CD4-positive, alpha-beta T cell (primary cell): ENCODE measurements around the gene FARS2. TPM values are rescaled to one million over a fixed set of nuclear protein-coding genes. Genes with fewer than 3 reads are reported as not detected.

Source experiments
- ATAC-seq: fragments of 200-7000 bp; cut with Tn5 transposase; one replicate; pipeline ENCODE4 v1.10.0; 2022; ENCODE audit warnings: mild to moderate bottlenecking; ENCODE audit not compliant: poor library complexity
- CTCF ChIA-PET: fragments of 350-600 bp; sonication (Branson Sonifier 250); formaldehyde crosslinking; loops from one replicate; lab custom pipeline; 2021; ENCODE audit warnings: antibody characterized with exemption, inconsistent platforms; lab: Charles Lee
- POLR2A ChIA-PET: fragments of 350-600 bp; sonication (Branson Sonifier 250); formaldehyde crosslinking; loops from one replicate; lab custom pipeline; 2021; ENCODE audit warnings: antibody characterized with exemption, inconsistent platforms; lab: Charles Lee
- DNase-seq, 14 experiments: peaks; one replicate each; pipeline ENCODE4 v3.0.0-alpha.2; 2013 to 2020; ENCODE audit warnings: mixed read lengths in 2 of 14
- H3K27ac ChIP-seq, 2 donors: one replicate each; pipeline versions ENCODE4 v1.5.1 to v1.7.0; 2013; ENCODE audit warnings: low read length in 2 of 2, low read depth in 1 of 2, mild to moderate bottlenecking in 1 of 2
- H3K27me3 ChIP-seq, 2 experiments: 1 replicate in 1 of 2; 2 replicates in 1 of 2; pipeline versions ENCODE4 v1.6.1 to v1.7.0; 2013; ENCODE audit warnings: low read length in 2 of 2, control low read depth in 1 of 2, mild to moderate bottlenecking in 1 of 2, moderate library complexity in 1 of 2; ENCODE audit not compliant: insufficient read depth in 2 of 2, control insufficient read depth in 1 of 2
- H3K36me3 ChIP-seq: one replicate; pipeline ENCODE4 v1.6.1; 2013; ENCODE audit warnings: low read length, control low read depth; ENCODE audit not compliant: insufficient read depth
- H3K4me1 ChIP-seq: one replicate; pipeline ENCODE4 v1.6.1; 2013; ENCODE audit warnings: low read length, control low read depth; ENCODE audit not compliant: insufficient read depth
- H3K4me3 ChIP-seq: one replicate; pipeline ENCODE4 v1.5.1; 2013; ENCODE audit warnings: mild to moderate bottlenecking, low read length, moderate library complexity
- H3K9me3 ChIP-seq, 2 experiments: 1 replicate in 1 of 2; 2 replicates in 1 of 2; pipeline versions ENCODE4 v1.6.1 to v1.7.0; 2013; ENCODE audit warnings: low read length in 2 of 2, mild to moderate bottlenecking in 2 of 2, control low read depth in 1 of 2, moderate library complexity in 1 of 2; ENCODE audit not compliant: control insufficient read depth in 1 of 2, insufficient read depth in 1 of 2
- H3K27ac Mint-ChIP-seq: one replicate; pipeline ENCODE4 v1.8.0; 2020; ENCODE audit warnings: mixed read lengths
- H3K27me3 Mint-ChIP-seq: one replicate; pipeline ENCODE4 v1.8.0; 2021; ENCODE audit warnings: mixed read lengths
- H3K36me3 Mint-ChIP-seq: one replicate; pipeline ENCODE4 v1.8.0; 2021; ENCODE audit warnings: low read depth, mixed read lengths
- H3K4me1 Mint-ChIP-seq: one replicate; pipeline ENCODE4 v1.8.0; 2021; ENCODE audit warnings: low read depth, mixed read lengths
- H3K4me3 Mint-ChIP-seq: one replicate; pipeline ENCODE4 v1.8.0; 2020; ENCODE audit warnings: mild to moderate bottlenecking, mixed read lengths
- H3K9me3 Mint-ChIP-seq: one replicate; pipeline ENCODE4 v1.8.0; 2020; ENCODE audit warnings: mixed read lengths
- CTCF ChIP-seq: fragments of 200-600 bp; IDR thresholded peaks from one replicate; pipeline ENCODE4 v1.8.0; 2022; ENCODE audit warnings: antibody characterized with exemption, mild to moderate bottlenecking
- intact Hi-C, 2 experiments: fragments of 100-400 bp; cut with DNase I in 1 of 2; cut with micrococcal nuclease in 1 of 2; formaldehyde crosslinking; loops; one replicate each; pipeline versions ENCODE4 v1.15.1 to v1.9.0; 2023 to 2025; cut with DNase I, micrococcal nuclease
- polyA plus RNA-seq, 2 donors: library from polyadenylated mRNA; unstranded; fragments of 120-200 nt; gene quantifications; one replicate each; pipeline ENCODE4 v1.2.1, GENCODE V29; 2013
- total RNA-seq, 174 experiments: library from RNA in 2 of 174; stranded (reverse) in 2 of 174; gene quantifications; one replicate each; pipeline ENCODE4 v1.2.3 and lab custom pipeline; 2021 to 2026

The FARS2 gene
- total RNA-seq (10 to 100 TPM; 12.6 to 12.8 TPM), total RNA-seq (lab: John Stamatoyannopoulos, UW) (5.2 to 38.9 (median 19.9) reads per million in 172 experiments)
- 16.8 TPM for polyA plus RNA-seq (2013, experiment 1 of 2)
- 22.4 TPM for polyA plus RNA-seq (2013, experiment 2 of 2)

DNA sequence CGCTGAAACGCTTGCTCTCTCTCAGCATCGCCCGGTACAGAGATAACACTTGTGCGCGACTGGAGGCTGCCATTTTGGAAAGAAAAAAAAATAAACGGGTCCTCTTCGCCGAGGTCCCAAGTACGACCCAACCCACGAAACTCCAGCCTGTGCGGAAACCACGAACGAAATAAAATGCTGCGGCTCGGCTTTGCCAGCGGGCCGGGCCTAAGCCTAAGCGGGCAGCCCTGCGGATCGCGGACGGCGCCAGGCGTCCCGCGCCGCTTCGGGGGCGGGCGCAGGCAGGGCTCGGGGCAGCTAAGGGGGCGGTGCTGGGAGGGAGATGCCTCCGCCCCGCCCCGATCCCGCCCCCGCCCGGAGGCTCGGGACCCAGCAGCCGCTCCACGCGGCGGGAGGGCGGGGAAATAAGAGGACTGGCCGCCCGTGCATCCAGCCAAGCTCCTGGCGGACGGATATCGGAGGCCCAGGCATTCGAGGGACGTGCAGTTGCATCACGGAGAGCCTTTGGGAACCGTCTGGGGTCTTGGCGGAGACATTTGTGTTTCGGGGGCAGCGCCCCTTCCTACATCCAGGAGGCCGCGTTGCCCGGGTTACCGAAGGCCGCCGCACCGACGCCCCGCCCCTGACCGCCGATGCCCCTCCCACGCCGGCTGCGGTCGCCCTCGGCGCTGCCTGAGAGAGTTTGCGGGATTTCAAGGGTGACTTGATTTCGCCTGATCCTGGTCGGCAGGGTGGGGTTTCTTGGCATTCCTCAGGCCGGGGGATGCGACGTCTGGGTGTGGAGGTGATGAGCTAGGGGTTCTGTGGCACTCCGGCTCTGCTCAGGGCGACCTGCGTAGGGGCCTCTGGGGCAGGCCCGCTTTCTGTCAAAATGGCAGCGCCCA, at the start of gene FARS2, which contains the start of gene LYRM4:
FARS2 (plus strand) TSS at position 853 of the 884 bp plus-strand sequence.
LYRM4 (minus strand) TSS at position 290 of the 884 bp plus-strand sequence; CDS start at position 73, 217 bp downstream.
- ChIA-PET CTCF (interaction anchor here (0.7 to 2.1 kb wide), 5 partner anchors 8 to 117 kb away, joined by 3 to 7 read pairs (median 3); no protein-coding TSS in a partner anchor), POLR2A (interaction anchor here (0.6 to 4.0 kb wide), 13 partner anchors 10 to 1398 kb away, joined by 3 to 74 read pairs (median 4); partner anchors contain the start of genes ECI2 and RPP40)
- H3K27ac Mint-ChIP-seq: peak within 1 kb of the TSS; percentile 100
- H3K4me3 ChIP-seq: peak within 1 kb of the TSS; percentile 86
- peaks cover 48% of the 10 kb centered on the region for H3K36me3 Mint-ChIP-seq
- H3K4me1 Mint-ChIP-seq: peaks cover 38% of the 10 kb centered on the region
- H3K9me3 Mint-ChIP-seq: no peaks in the 10 kb centered on the region
- no peaks in the 10 kb centered on the region for H3K36me3 ChIP-seq
- H3K27ac ChIP-seq: peak within 1 kb of the TSS; percentile 98
- ATAC-seq (peak; percentile 75), DNase-seq (peak; percentile 86 to 96 (median 89))
- no peaks in the 10 kb centered on the region for H3K27me3 Mint-ChIP-seq
- H3K4me3 Mint-ChIP-seq: peak within 1 kb of the TSS; percentile 98
- H3K9me3 ChIP-seq: no peaks in the 10 kb centered on the region
- H3K27me3 ChIP-seq: no peaks in the 10 kb centered on the region
- no peak for TF ChIP-seq CTCF
- peaks cover 13% of the 10 kb centered on the region for H3K4me1 ChIP-seq
- intact Hi-C loops: loop anchor here (1.0 to 10.0 kb wide), 7 partner anchors 86 to 1126 kb away; partner anchors contain the start of genes CDYL (in 1 of the 2), ECI2 (in 1 of the 2) and NRN1 (in 1 of the 2)

DNA sequence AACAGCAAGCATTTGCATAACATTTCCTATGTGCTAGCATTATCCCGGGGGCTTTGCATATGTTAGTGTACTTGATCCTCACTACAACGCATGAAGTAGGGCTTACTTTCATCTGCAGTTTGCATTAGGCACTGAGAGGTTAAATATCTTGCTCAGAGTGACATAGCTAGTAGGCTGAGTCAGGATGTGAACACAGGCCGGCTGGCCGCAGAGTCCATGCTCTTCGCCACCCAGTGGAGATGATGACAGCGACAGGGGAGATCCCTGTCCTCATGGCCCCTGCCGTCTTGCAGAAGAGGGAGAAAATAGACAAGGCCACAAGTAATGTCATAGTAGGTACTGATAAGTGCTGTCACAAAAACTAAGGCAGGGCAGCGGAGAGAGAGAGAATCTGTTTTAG, 47.5 kb upstream of the FARS2 start:
- H3K27me3 ChIP-seq: no peaks in the 10 kb centered on the region
- H3K27ac Mint-ChIP-seq: no peak overlapping the region
- DNase-seq (no peak), ATAC-seq (no peak)
- POLR2A ChIA-PET: no interaction called here
- H3K4me3 ChIP-seq: no peak overlapping the region
- H3K9me3 Mint-ChIP-seq: no peaks in the 10 kb centered on the region
- peaks cover 39% of the 10 kb centered on the region for H3K36me3 Mint-ChIP-seq
- peaks cover 4% of the 10 kb centered on the region for H3K36me3 ChIP-seq
- CTCF ChIA-PET: no interaction called here
- no peak overlapping the region for H3K4me3 Mint-ChIP-seq
- intact Hi-C loops: loop anchor here in 1 of 2 experiments (2.0 kb wide), 1 partner anchor 69 kb away; no protein-coding TSS in a partner anchor
- no peak for TF ChIP-seq CTCF
- H3K9me3 ChIP-seq: no peaks in the 10 kb centered on the region
- H3K4me1 ChIP-seq: no peaks in the 10 kb centered on the region
- H3K27ac ChIP-seq: no peak overlapping the region
- H3K27me3 Mint-ChIP-seq: no peaks in the 10 kb centered on the region
- peaks cover 9% of the 10 kb centered on the region for H3K4me1 Mint-ChIP-seq

GRCh38 chr6:5214570-5215052, 46.7 kb upstream of the FARS2 start:
- no peak overlapping the region for H3K4me3 Mint-ChIP-seq
- no peak overlapping the region for H3K27ac Mint-ChIP-seq
- no peaks in the 10 kb centered on the region for H3K27me3 Mint-ChIP-seq
- no peaks in the 10 kb centered on the region for H3K4me1 ChIP-seq
- H3K4me1 Mint-ChIP-seq: peaks cover 9% of the 10 kb centered on the region
- CTCF ChIA-PET: no interaction called here
- no peak for ATAC-seq
- peak in 2 of 14 experiments; percentile 30 to 32 for DNase-seq
- no peak overlapping the region for H3K4me3 ChIP-seq
- intact Hi-C loops: loop anchor here in 1 of 2 experiments (2.0 kb wide), 1 partner anchor 70 kb away; no protein-coding TSS in a partner anchor
- POLR2A ChIA-PET: no interaction called here
- H3K27me3 ChIP-seq: no peaks in the 10 kb centered on the region
- H3K36me3 ChIP-seq: peaks cover 4% of the 10 kb centered on the region
- no peaks in the 10 kb centered on the region for H3K9me3 ChIP-seq
- no peak for TF ChIP-seq CTCF
- H3K36me3 Mint-ChIP-seq: peaks cover 39% of the 10 kb centered on the region
- H3K9me3 Mint-ChIP-seq: no peaks in the 10 kb centered on the region
- no peak overlapping the region for H3K27ac ChIP-seq
